Measurements from ENCODE around the gene CYB5D1.
A peak's percentile ranks its signal among the peaks of the same experiment; 100 is the strongest.

Gene CYB5D1

GRCh38 chr17:7887038-7887481, 29.3 kb downstream of the CYB5D1 start:
- DNase-seq: no peak

GRCh38 chr17:7887482-7888183, 29.8 kb downstream of the CYB5D1 start:
- DNase-seq: peak; percentile 92

- DNase-seq: peak; percentile 68
These were observed 30.5 kb downstream of the CYB5D1 start, which contains the start of gene CHD3 for GRCh38 chr17:7888184-7888920. CHD3 (plus strand) TSS chr17:7888789; CDS start chr17:7889001, 212 bp downstream.

- DNase-seq: peak; percentile 25
These were observed 31.6 kb downstream of the CYB5D1 start for GRCh38 chr17:7889166-7889955.

GRCh38 chr17:7893187-7893880, 35.5 kb downstream of the CYB5D1 start:
- no peak for DNase-seq

- no peak for DNase-seq
These were observed 36.4 kb downstream of the CYB5D1 start for GRCh38 chr17:7894226-7894625.

- no peak for DNase-seq
These were observed 37.1 kb downstream of the CYB5D1 start for GRCh38 chr17:7894866-7895265.

- DNase-seq: no peak
These were observed 39.3 kb downstream of the CYB5D1 start for GRCh38 chr17:7897090-7897489.

GRCh38 chr17:7897773-7898172, 40.0 kb downstream of the CYB5D1 start:
- DNase-seq: no peak

- no peak for DNase-seq
These were observed 45.6 kb downstream of the CYB5D1 start for GRCh38 chr17:7903154-7904103.

GRCh38 chr17:7909089-7909488, 51.3 kb downstream of the CYB5D1 start:
- no peak for DNase-seq

- no peak for DNase-seq
These were observed 52.5 kb downstream of the CYB5D1 start for GRCh38 chr17:7910281-7910680.

GRCh38 chr17:7910711-7911110, 52.9 kb downstream of the CYB5D1 start:
- no peak for DNase-seq

- no peak for DNase-seq
These were observed 53.3 kb downstream of the CYB5D1 start for GRCh38 chr17:7911116-7911515.
